Measurements from ENCODE around the gene RFTN2.

RFTN2 gene

DNA sequence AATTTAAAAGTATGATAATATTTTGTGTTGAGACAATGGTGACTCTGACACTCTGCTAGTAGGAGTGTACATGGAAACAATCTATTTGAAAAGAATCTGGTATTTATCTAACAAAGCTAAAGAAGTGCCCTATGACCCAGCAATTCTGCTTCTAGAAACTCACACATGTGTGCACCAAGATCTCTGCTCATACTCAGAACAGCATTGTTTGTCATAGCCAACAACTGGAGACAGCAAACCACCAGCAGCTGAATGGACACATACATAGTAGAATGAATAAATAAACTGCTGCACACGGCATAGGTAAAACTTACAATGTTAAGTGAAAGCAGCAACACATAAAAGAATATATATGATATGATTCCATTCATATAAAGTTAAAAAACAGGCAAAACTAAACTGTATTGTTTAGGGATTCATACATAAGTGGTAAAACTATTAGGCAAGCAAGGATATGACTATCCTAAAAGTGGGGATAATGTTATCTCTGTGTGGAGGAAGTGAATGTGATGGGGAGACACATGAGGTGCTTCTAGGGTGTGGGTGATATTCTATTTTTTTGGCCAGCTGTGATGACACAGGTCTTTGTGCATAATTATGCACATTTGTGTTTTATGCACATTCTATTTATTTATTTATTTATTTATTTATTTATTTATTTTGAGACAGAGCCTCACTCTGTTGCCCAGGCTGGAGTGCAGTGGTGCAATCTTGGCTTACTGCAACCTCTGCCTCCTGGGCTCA is 71.1 kb downstream of the RFTN2 start:
- no peak for DNase-seq
- peaks cover 72% of the 10 kb centered on the region for H3K36me3 Mint-ChIP-seq (ENCODE audit: low read depth)

DNA sequence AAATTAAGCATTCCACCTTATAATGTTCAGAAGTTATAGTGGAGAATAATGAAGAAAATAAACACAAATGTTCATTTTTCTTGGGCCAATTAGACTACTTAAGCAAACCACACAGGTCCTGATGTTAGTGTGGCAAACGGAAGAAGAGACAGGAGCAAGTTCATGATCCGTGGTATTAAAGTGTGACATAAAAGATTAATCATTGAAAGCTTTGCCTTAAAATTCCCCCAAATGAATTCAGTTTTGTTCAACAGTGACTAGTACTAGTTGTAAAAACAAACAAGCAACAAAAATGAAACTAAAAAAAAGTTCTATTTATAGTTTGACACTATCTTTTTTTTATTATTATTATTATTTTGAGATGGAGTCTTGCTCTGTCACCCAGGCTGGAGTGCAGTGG is 73.7 kb downstream of the RFTN2 start:
- Mint-ChIP-seq H3K4me3 (no peak overlapping the region), H3K36me3 (ENCODE audit: low read depth) (peaks cover 68% of the 10 kb centered on the region), H3K9me3 (peaks cover 10% of the 10 kb centered on the region), H3K4me1 (no peaks in the 10 kb centered on the region), H3K27ac (no peak overlapping the region), H3K27me3 (ENCODE audit: low read depth, poor library complexity) (no peaks in the 10 kb centered on the region)
- TF ChIP-seq, protein P1, sequence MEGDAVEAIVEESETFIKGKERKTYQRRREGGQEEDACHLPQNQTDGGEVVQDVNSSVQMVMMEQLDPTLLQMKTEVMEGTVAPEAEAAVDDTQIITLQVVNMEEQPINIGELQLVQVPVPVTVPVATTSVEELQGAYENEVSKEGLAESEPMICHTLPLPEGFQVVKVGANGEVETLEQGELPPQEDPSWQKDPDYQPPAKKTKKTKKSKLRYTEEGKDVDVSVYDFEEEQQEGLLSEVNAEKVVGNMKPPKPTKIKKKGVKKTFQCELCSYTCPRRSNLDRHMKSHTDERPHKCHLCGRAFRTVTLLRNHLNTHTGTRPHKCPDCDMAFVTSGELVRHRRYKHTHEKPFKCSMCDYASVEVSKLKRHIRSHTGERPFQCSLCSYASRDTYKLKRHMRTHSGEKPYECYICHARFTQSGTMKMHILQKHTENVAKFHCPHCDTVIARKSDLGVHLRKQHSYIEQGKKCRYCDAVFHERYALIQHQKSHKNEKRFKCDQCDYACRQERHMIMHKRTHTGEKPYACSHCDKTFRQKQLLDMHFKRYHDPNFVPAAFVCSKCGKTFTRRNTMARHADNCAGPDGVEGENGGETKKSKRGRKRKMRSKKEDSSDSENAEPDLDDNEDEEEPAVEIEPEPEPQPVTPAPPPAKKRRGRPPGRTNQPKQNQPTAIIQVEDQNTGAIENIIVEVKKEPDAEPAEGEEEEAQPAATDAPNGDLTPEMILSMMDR (IDR thresholded peaks at IDR 0.05): no peak
- no peak for DNase-seq

More for the DNA sequence above, 71.1 kb downstream of the RFTN2 start:
- TF ChIP-seq, protein P1 (IDR thresholded peaks at IDR 0.05): no peak
- Mint-ChIP-seq H3K9me3 (peaks cover 20% of the 10 kb centered on the region), H3K27ac (no peak overlapping the region), H3K4me3 (no peak overlapping the region), H3K4me1 (peaks cover 3% of the 10 kb centered on the region), H3K27me3 (ENCODE audit: low read depth, poor library complexity) (no peaks in the 10 kb centered on the region)

DNA sequence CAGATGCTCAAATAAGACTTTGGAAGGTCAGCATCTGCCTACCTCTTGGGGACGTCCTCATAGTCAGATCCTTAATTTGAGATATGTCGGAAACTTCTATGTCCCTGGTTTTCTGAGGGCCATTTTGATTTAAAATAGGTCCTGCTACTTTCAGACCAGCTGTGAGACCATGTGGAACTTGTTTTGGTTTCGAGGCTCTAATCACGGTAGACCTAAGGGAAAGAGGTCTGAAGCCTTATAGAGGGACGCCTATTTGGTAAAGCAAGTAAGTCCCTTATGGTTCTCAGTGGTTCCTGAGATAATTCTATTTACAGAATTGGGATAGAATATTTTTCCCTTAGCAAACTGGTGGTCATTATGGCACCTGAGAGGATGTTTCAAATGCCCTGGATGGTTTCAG is 75.1 kb downstream of the RFTN2 start:
- TF ChIP-seq, protein P1 (IDR thresholded peaks at IDR 0.05): no peak
- Mint-ChIP-seq H3K27me3 (ENCODE audit: low read depth, poor library complexity) (no peaks in the 10 kb centered on the region), H3K9me3 (peaks cover 12% of the 10 kb centered on the region), H3K4me1 (no peaks in the 10 kb centered on the region), H3K4me3 (no peak overlapping the region), H3K27ac (no peak overlapping the region), H3K36me3 (ENCODE audit: low read depth) (peaks cover 72% of the 10 kb centered on the region)
- DNase-seq: no peak

DNA sequence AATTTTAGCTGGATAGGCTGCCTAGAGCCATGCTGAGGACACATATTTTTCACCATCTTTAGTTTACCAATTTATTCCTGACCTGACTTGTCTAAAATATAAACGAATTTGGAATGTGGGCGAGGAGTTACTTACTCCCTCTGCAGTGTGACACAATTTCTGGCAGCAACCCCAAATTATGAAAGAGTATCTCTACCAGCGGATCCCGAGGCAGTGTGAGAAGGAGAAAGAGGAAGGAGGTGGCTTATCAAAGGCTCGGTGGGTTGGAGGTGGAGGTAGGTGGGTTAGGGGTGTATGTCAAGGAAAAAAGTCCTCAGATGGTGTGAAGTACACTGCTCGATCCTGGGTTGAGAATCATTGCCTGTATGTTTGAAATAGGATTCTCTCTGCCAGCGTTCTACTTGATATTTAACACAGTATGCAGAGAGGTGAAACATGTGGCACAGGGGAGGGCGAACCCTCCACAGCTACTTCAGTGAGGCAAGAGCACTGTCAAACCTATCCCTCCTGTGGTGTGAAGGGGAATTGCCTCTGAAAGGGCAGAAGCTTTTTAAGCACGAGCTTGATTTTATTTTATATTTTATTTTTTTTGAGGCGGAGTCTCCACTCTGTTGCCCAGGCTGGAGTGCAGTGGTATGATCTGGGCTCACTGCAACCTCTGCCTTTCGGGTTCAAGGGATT is 76.0 kb downstream of the RFTN2 start:
- TF ChIP-seq, protein P1 (IDR thresholded peaks at IDR 0.05): no peak
- Mint-ChIP-seq H3K36me3 (ENCODE audit: low read depth) (peaks cover 79% of the 10 kb centered on the region), H3K27ac (no peak overlapping the region), H3K9me3 (peaks cover 20% of the 10 kb centered on the region), H3K4me3 (no peak overlapping the region), H3K27me3 (ENCODE audit: low read depth, poor library complexity) (no peaks in the 10 kb centered on the region), H3K4me1 (no peaks in the 10 kb centered on the region)
- no peak for DNase-seq

DNA sequence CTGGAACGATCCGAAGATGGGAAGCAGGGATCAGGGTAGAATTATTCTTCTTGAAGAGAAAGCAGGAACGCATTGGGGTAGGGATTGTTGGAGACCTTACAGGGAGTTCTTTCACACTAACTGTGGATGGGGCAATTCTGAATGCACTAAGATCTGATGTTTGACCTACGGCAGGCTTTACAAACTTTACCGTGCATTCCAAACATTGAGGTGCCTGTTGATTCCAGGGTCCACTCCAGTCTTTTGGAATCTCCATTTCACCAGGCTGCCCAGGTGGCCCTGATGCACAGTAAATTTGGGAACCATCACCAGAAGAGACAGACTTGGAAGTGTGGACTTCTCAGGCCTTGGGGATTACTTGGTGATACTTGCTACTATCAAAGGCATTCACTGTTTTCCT is 76.9 kb downstream of the RFTN2 start:
- Mint-ChIP-seq H3K9me3 (peaks cover 20% of the 10 kb centered on the region), H3K4me1 (no peaks in the 10 kb centered on the region), H3K27ac (no peak overlapping the region), H3K36me3 (ENCODE audit: low read depth) (peaks cover 73% of the 10 kb centered on the region), H3K4me3 (no peak overlapping the region), H3K27me3 (ENCODE audit: low read depth, poor library complexity) (no peaks in the 10 kb centered on the region)
- no peak for DNase-seq
- TF ChIP-seq, protein P1 (IDR thresholded peaks at IDR 0.05): no peak
